Large intestine (tissue), 3 donors: ENCODE measurements around the gene PGAP2. TPM values are rescaled to one million over a fixed set of nuclear protein-coding genes. Genes with fewer than 3 reads are reported as not detected.
"Not testable (repeated sequence)": the region's sequence is repeated elsewhere in the genome, so short reads cannot be mapped to it uniquely, and the experiment has no call there.

Source experiments
- DNase-seq, 2 donors: peaks; one replicate each; pipeline versions ENCODE4 v3.0.0 to v3.0.0-alpha.2; 2013
- H3K27ac ChIP-seq: one replicate; pipeline ENCODE4 v1.5.1; 2013; ENCODE audit warnings: low read length
- H3K27me3 ChIP-seq: 2 replicates; pipeline ENCODE4 v1.6.1; 2013; ENCODE audit warnings: low read length; ENCODE audit not compliant: control insufficient read depth, insufficient read depth
- H3K36me3 ChIP-seq: 2 replicates; pipeline ENCODE4 v1.6.1; 2013; ENCODE audit warnings: low read length; ENCODE audit not compliant: control insufficient read depth, insufficient read depth
- H3K4me1 ChIP-seq: one replicate; pipeline ENCODE4 v1.6.1; 2013; ENCODE audit warnings: low read length; ENCODE audit not compliant: control insufficient read depth, insufficient read depth
- H3K4me3 ChIP-seq: one replicate; pipeline ENCODE4 v1.5.1; 2013; ENCODE audit warnings: low read length
- H3K9me3 ChIP-seq: one replicate; pipeline ENCODE4 v1.6.1; 2013; ENCODE audit warnings: mild to moderate bottlenecking, low read depth, low read length, moderate library complexity; ENCODE audit not compliant: control insufficient read depth
- WGBS: methylation state at CpG from one replicate; pipeline ENCODE4 v1.1.5; 2013; ENCODE audit warnings: low lambda C conversion rate; ENCODE audit not compliant: insufficient coverage; 5-methylcytosine and 5-hydroxymethylcytosine counted together
- polyA plus RNA-seq: library from polyadenylated mRNA; unstranded; fragments of 120-200 nt; gene quantifications from one replicate; pipeline ENCODE4 v1.2.1, GENCODE V29; 2013

The PGAP2 gene
- polyA plus RNA-seq, 1 donor: 144 TPM

DNA sequence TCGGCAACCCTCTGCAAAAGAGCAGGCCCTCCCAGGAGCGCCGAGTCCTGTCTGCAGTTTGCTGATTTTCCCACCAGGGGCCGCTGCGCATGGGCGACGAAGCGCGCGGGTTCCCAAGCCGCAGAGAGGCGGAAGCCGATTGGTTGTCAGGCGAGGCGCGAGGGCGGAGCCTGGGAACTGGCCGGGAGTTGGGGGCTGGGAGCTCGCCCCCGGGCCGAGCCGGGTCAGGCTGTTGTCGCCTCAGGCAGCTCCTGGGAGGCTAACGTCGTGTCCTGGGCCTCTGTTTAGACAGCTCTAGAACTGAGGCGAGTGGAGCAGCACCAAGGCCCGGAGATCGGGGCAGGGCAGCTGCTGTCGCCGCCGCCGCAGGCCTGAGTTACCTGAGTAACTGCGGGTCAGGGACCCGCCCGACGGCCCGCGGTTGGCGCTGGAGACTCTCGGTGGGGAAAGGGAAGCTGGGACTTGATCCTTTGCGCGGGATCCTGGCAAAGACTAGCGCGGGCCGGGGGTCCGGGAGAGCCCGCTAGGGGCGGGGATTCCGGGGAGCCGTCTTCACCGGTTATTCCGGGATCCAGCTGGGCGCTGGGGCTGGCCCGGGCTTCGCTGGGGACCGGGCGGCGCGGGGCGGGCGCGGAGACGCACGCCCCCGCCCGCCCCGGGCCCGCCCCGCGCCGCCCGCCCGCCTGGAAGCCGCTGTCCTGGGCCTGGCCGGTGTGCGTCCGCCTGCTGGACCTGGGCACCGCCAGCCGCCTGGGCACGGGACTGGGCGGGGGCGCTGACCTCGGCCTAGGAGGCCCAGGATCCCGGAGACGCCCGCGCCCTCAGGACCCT, 46.8 kb downstream of the PGAP2 start, which contains the start of gene STIM1:
Gene STIM1 (plus strand): TSS at position 688 of the 831 bp plus-strand sequence. CDS start 607 bp downstream, outside the sequence.
- peak within 1 kb of the TSS; percentile 94 for H3K27ac ChIP-seq
- peak; percentile 90 to 95 for DNase-seq
- no peaks in the 10 kb centered on the region for H3K9me3 ChIP-seq
- peak within 1 kb of the TSS; percentile 99 for H3K4me3 ChIP-seq
- no peaks in the 10 kb centered on the region for H3K36me3 ChIP-seq
- no peaks in the 10 kb centered on the region for H3K27me3 ChIP-seq
- H3K4me1 ChIP-seq: peaks cover 13% of the 10 kb centered on the region
- WGBS: no CpG with 5 or more reads among the region's 87 CpGs

DNA sequence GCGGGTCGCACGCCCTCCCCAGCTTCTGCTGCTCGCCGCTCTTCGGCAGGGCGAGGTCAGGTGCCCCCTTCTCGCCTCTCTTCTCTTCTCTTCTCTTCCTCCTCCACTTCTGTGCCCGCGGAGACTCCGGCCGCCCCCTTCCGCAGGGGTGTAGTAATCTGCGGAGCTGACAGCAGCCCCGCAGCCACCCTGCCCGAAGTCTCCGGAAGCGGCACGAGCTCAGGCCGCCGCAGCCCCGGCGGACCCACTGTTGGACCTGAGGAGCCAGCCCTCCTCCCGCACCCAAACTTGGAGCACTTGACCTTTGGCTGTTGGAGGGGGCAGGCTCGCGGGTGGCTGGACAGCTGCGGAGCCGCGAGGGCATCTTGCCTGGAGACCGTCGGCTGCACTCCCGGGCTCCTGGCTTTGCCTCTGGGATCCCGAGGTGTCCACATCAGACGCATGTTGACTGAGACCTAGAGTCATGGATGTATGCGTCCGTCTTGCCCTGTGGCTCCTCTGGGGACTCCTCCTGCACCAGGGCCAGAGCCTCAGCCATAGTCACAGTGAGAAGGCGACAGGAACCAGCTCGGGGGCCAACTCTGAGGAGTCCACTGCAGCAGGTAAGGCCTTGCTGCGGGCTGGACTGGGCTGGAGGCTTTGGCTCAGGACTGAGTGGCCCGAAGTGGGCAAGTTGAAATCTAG, 47.6 kb downstream of the PGAP2 start:
- H3K27me3 ChIP-seq: no peaks in the 10 kb centered on the region
- peak in 1 of 2 donors; percentile 73 for DNase-seq
- no CpG with 5 or more reads among the region's 40 CpGs for WGBS
- H3K27ac ChIP-seq: peak overlapping the region; percentile 35
- peak overlapping the region; percentile 99 for H3K4me3 ChIP-seq
- H3K36me3 ChIP-seq: no peaks in the 10 kb centered on the region
- peaks cover 13% of the 10 kb centered on the region for H3K4me1 ChIP-seq
- H3K9me3 ChIP-seq: no peaks in the 10 kb centered on the region

DNA sequence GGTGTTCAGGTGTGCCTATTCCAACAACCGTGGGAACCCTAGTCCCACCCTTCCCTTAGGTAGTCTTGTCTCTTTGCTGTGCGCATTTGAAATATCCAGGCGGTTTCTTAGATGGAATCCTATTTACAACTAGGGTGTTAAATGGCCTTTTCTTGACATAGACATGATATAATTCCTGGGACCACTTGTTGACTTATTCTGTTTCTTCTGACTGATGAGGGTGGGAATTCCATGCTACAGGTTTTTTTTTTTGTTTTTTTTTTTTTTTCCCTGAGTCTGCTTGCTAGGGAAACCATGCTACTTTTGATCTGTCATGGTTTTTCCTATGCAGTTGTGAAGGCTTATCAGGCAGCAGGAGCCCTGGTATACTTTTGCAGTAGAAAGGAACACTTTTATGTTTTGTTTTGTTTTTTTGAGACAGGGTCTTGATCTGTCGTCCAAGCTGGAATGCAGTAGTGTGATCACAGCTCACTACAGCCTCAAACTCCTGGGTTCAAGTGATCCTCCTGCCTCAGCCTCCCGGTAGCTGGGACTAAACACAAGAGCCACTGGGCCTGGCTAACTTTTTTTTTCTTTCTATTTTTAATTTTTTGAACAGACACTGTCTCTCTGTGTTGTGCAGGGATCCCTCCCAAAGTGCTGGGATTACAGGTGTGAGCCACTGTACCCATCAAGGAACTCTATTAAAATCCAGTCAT, 48.6 kb downstream of the PGAP2 start:
- no CpG with 5 or more reads among the region's 5 CpGs for WGBS
- Histone ChIP-seq H3K36me3 (no peaks in the 10 kb centered on the region), H3K9me3 (no peaks in the 10 kb centered on the region), H3K4me3 (peak overlapping the region; percentile 99), H3K4me1 (peaks cover 13% of the 10 kb centered on the region), H3K27ac (no peak overlapping the region), H3K27me3 (no peaks in the 10 kb centered on the region)
- DNase-seq: no peak

DNA sequence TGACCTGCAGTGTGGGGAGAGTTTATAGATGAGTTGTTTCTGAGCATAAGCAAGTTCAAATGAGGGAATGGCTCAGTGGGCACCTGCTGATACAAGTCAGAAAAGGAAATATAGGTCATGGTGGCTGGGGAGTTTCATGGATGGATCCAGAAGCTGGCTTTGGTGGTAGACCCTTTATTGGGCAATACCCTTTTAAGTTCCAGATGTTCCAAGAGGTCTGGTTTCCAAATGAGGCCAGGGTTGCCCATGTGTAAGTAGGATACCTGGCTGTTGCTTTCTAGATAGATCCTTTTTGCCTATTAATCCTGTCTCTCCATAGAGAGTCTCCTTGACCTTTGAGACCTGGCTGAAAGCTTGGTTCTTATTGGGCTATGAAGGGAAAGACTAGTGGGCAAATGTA, 49.3 kb downstream of the PGAP2 start:
- Histone ChIP-seq H3K4me3 (no peak overlapping the region), H3K9me3 (no peaks in the 10 kb centered on the region), H3K27ac (no peak overlapping the region), H3K4me1 (peaks cover 13% of the 10 kb centered on the region), H3K36me3 (no peaks in the 10 kb centered on the region), H3K27me3 (no peaks in the 10 kb centered on the region)
- no peak for DNase-seq

DNA sequence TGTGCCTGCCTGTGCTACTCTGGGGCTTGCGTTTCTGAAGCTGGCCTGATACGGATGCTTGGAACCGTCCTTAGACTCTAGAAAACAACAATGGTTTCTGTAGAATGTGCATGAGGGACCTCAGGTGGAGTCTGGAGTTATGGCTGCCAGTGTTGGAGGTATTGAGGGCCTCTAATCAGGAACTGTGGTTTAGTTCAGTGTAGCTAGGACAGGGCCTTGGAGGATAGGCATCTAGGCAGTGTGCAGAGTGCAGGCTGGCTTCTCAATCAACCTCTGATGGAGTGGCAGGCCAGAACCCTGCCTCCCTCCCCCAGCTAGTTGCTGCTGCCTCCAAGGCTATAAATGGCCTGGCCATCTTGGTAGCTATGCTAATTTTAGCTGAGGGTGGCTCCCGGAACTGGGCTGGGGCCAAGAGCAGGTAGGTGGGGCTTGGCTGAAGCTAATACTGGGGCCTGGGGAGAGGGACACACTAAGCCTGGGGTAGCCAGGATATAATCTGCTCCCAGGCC, 51.1 kb downstream of the PGAP2 start:
- WGBS: no CpG with 5 or more reads among the region's 4 CpGs
- no peak overlapping the region for H3K4me3 ChIP-seq

DNA sequence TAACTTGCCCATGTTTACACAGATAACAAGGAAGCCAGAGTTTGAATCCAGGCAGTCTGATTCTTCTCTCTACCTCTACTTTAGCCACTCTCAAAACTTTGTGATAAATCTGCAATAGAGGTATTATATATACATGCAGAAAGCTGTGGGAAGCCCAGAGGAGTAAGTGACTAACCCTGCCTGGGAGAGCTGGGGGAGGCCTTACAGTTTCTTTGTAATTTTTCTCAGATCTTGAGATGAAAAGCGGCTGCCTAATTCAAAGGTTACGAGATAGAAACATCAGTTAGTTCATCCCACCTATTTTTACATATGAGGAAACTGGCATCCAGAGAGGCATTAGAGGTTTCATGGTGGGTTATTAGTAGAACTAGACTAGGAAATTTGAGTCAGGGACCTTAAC, 52.0 kb downstream of the PGAP2 start:
- no peaks in the 10 kb centered on the region for H3K36me3 ChIP-seq
- H3K27me3 ChIP-seq: no peaks in the 10 kb centered on the region
- WGBS: no CpG with 5 or more reads among the region's 2 CpGs
- no peak for DNase-seq
- no peaks in the 10 kb centered on the region for H3K9me3 ChIP-seq
- no peak overlapping the region for H3K27ac ChIP-seq
- peaks cover 7% of the 10 kb centered on the region for H3K4me1 ChIP-seq
- no peak overlapping the region for H3K4me3 ChIP-seq

More for the DNA sequence above, 51.1 kb downstream of the PGAP2 start:
- no peak for DNase-seq
- H3K9me3 ChIP-seq: no peaks in the 10 kb centered on the region
- no peaks in the 10 kb centered on the region for H3K36me3 ChIP-seq
- no peak overlapping the region for H3K27ac ChIP-seq
- no peaks in the 10 kb centered on the region for H3K27me3 ChIP-seq
- H3K4me1 ChIP-seq: peaks cover 10% of the 10 kb centered on the region

DNA sequence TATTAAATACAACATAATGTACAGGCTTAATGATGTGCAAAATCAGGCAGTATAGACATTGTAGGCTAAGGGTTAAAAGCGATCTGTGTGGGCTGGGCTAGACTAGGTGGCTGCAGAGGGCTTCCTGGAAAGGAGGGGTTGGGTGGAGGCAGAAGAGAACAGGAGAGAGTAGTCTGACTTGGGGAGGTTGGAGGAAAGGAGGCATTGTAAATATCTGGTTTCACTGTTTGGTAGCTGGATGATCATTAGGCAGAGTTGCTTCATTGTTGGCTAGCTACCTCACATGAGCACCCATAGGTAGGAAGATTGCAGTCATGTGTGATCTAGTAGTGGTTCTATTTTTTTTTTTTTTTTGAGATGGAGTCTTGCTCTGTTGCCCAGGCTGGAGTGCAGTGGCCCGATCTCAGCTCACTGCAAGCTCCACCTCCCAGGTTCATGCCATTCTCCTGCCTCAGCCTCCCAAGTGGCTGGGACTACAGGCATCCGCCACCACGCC, 52.6 kb downstream of the PGAP2 start:
- no CpG with 5 or more reads among the region's 4 CpGs for WGBS
- H3K9me3 ChIP-seq, H3K4me3 ChIP-seq, H3K27ac ChIP-seq, H3K27me3 ChIP-seq, H3K36me3 ChIP-seq, DNase-seq: not testable (repeated sequence)
- peaks cover 12% of the 10 kb centered on the region for H3K4me1 ChIP-seq

DNA sequence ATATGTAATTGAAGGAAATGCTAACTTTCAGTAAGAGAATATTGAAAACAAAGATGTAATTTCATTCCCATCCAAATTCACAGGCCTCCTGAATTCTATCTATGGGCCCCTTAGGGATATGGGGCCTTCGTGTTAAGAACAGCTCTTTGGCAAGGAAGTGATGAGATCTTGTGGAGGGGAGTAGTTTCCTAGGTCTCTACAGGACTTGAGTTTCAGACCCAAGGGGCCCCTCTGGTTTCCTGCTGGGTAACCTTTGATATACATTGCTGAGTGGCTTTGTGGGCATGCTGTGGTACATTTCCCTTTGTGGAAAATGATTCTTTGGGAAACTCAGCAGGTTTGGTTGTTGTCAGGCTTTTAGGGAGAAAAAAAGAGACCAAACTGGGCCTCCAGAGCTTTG, 53.3 kb downstream of the PGAP2 start:
- Histone ChIP-seq H3K27me3 (no peaks in the 10 kb centered on the region), H3K9me3 (no peaks in the 10 kb centered on the region), H3K4me1 (peaks cover 9% of the 10 kb centered on the region), H3K27ac (no peak overlapping the region), H3K36me3 (no peaks in the 10 kb centered on the region), H3K4me3 (no peak overlapping the region)
- no CpG with 5 or more reads among the region's 1 CpG for WGBS
- peak in 1 of 2 donors; percentile 43 for DNase-seq

DNA sequence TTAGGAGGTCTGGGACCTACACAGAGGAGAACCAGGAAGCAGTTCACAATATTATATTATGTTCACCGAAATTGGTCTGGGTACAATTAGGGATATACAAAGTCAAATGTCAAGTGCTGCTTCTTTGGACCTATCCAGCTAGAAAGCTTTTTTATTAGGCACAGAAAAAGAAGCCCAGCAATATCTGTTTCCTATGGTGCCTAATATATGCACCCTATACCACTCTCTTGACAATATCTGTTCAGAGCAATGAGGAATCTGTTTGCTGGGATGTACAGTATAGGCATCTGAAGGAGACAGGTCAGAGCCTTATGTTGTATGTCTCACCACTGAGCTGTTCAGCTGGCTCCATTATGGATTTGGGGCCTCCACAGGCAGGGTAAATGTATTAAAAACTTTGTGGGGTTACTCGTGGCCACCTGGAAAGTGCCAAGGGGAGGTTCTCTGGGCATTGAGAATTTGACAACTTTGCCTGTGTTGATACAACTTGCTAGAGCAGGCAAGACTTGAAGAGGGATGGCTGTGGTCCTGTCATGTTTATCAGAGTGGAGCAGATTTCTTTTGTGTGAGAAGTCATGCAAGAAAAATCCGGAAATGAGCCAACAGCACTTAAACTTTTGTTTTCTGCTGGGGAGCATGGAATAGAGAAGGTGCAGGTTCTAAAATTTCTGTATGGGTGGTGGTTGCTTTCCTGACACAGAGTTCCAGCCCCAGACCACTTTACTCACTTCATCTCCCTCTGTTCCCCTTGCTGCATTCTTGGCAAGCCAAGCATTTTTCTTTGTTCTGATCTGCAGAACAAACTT, 57.2 kb downstream of the PGAP2 start:
- Histone ChIP-seq H3K36me3 (no peaks in the 10 kb centered on the region), H3K9me3 (no peaks in the 10 kb centered on the region), H3K27ac (no peak overlapping the region), H3K4me3 (no peak overlapping the region), H3K27me3 (no peaks in the 10 kb centered on the region), H3K4me1 (peaks cover 24% of the 10 kb centered on the region)
- no peak for DNase-seq
- WGBS: no CpG with 5 or more reads among the region's 3 CpGs
